CD4-positive, alpha-beta T cell treated with Interleukin-21 for 1 hour (primary cell): ENCODE data around the gene BRD3OS.
A peak's percentile ranks its signal among the peaks of the same experiment; 100 is the strongest.

Experiments
- DNase-seq: peaks from one replicate; pipeline ENCODE4 v3.0.0-alpha.2; 2020

Gene BRD3OS

DNA sequence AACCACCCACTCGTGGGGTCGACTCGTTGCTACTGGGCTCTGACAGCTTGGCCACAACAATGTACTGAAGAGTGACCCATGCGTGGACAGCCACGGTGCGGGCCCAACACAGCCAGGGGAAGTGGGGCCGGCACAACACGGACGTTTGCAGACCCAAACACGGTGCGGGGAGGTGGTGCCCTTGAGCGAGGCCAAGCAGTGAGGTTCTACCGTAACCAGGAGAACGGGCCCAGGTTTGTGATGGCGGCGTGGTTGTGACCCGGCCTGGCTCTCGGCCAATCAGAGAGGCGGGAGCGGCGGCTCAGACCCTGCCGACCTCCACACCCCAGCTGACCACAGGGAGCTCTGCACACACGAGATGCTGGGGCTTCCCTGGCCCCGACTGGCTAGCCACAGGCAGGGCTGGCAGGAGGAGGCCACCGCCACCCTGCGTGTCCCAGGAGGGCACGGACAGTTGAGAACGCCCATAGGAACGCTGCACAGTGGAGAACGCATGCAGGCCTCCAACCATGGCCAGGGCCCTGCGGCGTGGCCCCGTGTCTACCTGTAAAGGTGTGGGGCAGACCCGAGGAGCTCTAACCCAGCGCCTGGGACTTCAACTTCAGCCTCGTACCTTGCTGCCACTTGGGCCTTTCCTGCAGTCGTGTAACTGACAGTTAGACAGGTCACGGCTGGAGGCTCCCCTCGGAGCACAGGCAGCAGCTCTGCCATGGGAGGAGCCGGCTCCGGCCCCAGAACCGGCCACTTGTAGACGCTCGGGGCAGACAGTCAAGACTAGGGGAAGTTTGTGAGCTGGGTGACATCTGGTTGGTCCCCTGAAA, 28.9 kb downstream of the BRD3OS start:
- no peak for DNase-seq

DNA sequence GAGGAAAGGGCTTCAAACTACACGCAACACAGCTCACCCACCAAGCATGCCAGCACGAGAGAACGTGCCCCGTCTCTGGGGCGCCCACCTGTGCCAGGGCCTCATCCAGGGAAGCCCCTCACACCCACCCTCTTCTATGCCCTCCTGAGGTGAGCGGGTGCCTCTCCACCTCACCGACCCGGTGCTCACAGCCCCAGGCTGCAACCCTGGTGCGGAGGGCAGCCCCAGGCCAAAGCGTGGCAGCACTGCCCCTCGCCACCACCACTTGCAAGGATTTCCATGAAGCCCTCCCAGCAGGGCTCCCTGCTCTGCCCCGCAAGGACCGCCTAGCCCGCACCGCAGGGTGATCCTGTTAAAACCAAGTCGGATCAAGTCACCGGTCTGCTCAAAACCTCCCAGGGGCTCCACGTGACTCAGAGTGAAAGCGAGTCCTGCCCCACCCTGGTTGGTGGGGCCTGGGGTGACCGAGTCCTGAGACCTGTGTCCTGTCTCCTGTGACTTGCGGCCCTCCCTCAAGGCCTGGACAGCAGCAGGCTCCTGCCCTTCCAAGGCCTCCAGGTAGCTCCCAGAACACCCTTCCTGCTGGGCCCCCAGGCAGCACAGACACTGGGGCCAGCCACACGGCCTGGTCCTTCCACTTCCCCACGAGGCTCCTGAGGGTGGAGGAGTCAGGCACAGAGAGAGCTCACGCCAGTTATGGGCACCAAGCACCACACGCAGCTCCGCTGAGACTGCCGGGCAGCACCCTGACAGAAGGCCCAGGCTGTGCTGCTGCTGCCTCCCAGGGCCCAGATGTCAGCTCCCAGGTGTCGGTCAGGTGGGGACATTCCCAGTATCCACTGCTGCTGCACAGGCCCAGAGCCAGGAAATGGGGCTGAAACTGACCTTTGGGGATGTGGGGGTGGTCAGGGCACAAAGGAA, 29.9 kb downstream of the BRD3OS start:
- DNase-seq, result no peak

DNA sequence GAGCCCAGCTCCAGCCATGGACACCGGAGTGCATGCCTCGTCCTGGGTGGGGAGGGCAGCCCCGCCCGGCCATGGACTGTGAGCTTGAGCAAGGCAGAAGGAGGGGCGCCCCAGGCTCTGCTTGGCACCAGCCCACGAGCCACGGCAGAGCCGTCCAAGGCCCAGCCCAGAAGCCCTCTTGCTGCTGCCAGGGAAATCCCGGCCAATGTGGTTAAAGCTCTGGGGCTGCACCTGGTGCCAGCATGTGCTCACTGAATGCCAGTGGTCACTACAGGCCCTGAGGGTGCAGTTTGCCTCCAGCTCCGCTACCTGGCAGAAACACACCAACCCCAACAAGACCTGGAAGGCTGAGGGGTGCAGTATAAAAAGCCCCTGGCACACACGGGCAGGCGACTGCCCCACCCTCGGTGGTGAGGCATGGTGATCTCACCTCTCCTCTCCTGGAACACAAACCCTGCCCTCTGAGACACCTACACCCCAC, 30.7 kb downstream of the BRD3OS start:
- no peak for DNase-seq

DNA sequence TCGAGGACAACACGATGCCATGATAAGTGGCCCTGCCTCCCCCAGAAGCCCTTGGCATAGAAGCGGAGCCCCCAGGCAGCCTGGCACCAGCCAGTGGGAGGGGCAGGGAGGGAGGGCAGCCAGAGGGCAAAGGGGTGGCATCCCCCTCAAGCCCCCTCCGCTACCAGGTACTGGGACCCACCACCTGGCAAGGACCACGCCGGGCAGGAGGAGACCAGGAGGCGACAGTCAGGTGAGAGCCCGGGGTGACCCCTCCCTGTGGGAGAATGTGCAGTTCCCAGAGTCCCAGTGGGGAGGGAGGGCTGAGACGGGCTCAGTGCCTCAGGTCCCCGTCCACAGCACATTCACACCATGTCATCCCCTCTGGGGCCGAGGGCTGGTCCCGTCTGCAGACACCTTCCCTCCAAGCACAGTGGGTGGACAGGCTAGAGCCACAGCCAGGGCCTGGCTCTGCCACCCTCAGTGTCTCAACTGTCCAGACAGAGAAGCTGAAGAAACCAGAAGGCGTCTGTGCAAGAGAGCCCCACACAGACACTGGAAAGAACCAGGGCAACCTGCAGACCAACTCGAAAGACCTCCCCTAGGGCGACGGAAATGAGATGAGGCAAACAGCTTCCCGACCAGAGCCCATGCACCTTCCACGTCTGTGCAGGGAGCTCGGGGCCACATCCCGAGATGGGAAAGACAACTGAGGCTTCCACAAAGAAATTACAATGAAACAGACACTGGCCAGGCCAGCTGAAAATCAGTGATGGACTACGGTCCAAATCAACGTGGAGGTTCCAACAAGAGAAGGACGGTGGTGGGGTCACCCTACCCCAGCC, 31.4 kb downstream of the BRD3OS start:
- no peak for DNase-seq

DNA sequence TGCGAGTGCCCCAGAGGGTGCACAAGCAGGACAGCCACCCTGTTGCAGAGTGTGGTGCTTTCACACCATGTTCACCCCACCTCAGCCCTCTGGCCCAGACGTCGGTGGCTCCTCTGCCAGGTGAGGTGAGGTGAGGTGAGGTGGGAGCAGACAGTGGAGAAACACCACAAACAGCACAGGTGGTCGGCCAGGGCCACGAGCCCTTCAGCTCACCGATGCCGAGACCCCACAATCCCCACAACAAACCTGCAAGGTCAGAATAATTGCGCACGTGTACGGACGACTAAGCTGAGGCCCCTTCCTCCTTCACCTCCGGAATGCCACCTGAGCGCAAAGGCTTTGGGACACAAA, 32.0 kb downstream of the BRD3OS start:
- no peak for DNase-seq

DNA sequence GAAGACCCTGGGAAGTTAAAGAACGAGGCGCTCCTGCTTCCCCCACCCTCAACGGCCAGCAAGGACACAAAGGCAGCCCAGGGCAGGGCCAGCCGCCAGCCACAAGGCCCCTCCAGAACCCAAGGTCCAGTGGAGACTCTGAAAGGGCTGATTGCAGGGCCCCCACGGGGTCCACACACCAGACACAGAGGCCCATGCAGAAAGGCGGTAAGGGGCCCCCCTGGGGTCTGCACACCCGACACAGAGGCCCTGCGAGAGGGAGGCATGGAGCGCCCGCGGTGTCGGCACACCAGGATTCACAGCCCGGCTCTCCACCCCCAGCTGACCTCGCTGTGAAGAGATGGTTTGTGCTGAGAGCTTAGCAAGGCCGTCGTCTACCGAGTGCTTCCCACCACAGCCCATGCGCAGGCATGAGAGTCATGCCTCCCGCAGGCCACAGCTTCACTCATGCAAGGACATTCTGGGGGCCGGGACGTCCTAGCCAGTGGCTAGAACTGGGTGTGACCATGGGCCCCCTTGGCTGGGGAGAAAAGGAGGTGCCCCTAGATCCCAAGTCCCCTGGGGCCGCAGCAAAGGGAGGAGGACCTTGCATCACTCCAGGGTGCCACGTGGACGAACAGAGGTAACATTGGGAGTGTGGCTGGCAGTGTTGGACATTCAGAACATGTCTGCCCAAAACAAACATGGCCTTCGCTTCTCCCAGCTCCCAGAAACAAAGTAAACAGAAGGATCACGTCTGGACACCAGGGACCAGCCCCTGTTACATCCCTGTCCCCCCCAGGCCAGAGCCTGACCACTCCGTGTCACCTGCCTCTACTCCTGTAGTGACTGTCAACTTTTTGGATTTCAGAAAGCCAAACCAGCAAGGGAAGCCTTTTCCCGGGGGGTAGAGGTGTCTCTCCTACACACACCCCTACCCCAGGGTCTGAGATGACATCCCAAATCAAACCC, 32.7 kb downstream of the BRD3OS start:
- no peak for DNase-seq

DNA sequence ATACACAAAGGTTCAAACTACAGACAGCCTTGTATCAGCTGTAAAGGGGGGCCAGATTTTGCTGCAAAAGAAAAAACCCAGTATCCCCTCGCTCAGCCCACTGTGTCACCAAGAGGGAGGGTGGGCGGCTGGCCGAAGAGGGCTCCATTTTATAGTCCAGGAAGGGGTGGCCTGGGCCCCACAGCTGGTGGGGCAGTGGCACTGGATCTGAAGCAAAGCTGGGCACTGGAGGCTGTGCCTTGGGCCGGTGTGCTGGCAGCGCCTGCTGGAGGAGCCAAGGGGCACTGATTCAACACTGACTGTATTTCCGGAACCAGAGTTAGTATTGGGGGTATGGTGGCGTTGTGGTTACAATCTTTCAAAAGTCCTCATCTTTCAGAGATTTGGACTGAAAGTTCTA, 33.4 kb downstream of the BRD3OS start:
- DNase-seq, result no peak

DNA sequence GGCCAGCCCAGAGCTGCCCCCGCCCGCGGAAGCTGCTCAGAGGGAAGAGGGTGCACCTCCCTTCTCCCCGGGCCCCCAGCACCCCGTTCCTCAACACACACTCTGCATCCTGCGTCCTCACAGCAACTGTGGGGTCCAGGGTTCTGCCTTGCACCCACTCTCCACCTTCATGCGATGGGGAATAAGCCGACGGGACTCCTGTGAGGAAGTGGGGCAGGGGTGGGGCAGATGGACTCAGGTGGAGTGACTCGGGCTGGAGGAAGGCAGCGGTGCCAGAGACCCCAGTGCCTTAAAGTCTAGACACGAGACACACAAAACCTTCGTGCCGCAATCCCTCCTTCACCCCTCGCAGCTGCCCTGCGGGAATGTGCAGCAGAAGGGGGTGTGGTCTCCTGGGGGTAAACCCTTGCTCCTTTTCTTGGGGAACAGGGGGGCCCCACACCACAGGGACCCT, 33.9 kb downstream of the BRD3OS start:
- no peak for DNase-seq

DNA sequence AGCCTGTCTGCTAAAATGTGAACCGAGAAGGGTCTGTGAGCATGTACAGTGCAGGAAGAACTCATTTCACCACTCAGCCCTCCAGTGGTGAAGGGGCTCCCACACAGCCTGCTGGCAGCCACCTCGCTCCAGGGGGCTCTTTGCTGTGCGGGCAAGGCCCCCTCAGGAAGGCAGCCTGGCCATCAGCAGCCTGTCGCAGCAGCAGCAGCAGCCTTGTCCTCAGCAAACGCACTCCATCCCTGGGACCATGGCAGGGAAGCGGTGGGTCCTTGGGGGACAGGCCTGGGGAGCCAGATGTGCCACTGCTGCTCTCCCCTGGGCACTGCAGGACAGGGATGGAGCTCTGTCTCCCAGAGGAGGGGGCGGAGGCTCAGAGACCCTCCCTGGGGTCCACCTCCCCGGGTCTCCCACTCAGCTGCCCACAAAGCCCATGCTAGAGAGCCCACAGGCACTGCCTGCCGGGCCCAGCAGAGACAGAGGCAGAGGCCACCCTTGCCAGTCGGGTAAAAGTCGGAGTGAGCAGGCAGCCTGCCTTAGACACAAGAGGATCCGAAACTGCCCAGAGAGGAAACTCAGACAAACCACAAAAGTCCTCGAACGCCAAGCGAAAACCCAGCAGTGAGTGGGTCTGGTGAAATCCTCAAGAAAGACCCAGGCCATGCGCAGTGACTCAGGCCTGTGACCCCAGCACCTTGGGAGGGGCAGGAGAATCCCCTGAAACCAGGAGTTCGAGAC, 34.5 kb downstream of the BRD3OS start:
- DNase-seq, result peak; percentile 15

DNA sequence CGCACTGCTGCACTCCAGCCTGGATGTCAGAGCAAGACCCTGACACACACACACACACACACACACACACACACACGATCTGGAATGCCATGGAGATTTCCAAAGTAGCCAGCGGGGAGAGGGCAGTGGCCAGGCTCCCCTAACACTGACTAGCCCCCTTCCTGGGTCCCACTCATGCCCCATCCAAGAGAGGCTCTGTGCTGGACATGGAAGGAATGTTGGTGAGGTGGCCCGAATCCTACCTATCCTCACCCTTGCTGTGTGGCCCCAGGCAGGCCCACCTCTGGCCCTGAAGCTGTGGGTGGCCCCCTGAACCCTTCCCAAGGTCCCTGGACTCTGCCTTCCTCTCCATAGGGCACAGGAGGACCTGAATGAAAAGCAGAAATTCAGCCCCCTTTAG, 35.3 kb downstream of the BRD3OS start:
- no peak for DNase-seq

DNA sequence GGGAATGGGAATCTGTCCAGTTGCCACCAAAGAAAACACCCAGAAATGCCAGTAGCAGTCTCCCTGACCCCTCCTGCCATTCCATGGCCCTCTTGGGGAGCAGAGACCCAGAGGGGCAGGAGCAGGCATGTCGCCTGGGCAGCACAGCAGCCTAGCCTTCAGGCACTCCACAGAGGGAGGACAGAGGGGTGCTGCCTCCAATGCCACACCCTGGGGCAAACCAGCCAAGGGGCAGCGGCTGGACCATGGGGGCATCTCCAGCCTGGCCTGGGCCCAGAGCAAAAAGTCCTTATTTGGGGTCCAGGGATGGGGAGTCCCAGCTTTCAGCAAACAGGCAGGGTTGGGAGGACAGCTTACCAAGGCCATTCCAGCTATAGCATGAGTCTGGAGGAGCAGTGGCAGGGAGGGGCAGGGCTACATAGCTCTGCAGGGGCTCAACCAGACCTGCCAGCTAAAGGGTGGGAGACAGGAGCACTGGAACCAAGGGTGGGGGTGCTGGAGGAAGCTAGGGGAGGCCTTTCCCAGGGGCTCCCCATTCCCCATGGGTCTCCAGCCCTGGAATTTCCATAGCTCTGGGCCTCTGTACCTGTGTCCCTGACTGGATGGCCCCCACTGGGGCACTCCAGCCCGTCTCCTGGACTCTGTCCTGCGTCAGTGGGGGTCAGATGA, 35.9 kb downstream of the BRD3OS start:
- DNase-seq, result no peak

DNA sequence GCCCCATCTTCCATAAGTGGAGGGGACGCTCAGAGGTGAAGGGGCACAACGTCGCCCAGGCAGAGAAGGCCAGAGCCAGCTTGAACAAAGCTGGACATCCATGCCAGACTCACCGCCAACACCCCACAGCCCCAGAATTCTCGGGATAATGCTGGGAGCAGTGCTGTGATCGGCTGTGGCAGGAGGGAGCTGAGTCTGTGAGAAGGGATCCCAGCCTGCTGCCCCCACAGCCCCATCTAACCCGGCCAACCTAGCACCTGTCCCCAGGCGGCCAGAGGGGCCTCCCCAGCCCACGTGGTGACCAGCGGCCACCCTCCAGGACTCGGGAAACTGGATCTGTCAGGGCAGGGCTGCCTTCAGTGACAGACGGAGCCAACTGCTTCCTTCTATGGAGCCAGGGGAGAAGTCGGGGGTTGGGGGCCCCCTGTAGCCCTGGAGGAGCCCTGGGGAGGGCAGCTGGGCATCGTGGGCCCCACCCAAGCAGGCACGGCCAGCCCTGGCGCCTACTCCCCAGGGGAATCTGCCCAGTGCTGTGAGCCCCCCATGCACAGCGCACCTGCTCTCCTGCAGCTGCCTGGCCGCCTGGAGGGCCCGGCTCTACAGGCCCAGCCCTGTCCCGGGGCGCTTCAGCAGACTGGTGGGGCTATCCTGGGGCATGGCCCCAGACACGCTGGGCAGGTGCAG, 36.5 kb downstream of the BRD3OS start:
- no peak for DNase-seq

DNA sequence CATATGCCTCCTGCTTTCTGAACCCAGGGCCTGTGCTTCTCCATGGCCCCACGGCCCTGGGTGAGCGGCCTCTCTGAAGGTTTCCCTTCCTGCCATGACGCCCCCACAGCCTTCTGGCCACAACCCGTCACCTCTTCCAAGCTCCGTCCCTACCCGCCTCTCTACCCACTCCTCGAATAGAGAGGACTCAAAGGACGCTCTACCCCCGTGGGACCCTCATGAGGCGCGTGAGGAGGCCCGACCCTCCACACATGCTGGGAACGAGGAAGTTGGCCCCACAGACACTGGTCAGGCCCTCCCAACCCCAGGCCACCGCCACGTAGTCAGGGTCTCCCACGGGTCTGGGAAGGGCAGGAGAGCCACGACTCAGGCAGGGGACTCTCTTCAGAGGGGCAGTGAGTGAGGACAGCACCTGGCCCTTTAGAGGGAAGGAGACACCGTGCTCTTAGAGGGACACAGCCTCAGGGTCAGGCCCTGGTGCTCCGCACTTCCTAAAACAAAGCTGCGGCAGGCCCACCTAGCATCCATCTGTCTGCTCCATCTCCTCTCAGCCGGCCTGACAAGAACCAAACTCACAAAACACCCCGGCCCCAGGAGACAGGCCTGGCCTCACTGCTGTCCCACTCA, 37.3 kb downstream of the BRD3OS start:
- no peak for DNase-seq

DNA sequence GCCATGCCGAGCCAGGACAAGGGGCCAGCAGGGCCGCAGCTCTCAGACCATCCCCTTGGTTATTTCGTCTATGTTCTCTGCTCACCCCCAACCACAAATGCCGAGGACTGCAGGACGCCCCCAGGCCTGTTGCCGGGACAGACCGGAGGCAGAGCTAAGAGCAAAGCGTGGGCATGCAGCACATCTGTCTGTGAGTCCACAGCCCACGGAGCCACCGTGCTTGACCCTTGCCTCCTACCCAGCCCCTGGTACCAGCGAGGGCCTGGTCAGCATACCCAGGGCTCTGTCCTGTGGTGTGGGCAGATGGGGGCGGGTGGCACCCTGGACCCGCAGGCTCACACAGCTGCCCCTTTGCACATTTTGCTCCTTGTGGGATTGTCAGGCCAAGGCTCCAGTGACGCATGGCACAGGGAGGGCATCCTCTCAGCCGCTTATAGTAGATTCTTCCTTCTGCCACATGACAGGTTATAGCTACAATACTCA, 37.8 kb downstream of the BRD3OS start:
- no peak for DNase-seq

DNA sequence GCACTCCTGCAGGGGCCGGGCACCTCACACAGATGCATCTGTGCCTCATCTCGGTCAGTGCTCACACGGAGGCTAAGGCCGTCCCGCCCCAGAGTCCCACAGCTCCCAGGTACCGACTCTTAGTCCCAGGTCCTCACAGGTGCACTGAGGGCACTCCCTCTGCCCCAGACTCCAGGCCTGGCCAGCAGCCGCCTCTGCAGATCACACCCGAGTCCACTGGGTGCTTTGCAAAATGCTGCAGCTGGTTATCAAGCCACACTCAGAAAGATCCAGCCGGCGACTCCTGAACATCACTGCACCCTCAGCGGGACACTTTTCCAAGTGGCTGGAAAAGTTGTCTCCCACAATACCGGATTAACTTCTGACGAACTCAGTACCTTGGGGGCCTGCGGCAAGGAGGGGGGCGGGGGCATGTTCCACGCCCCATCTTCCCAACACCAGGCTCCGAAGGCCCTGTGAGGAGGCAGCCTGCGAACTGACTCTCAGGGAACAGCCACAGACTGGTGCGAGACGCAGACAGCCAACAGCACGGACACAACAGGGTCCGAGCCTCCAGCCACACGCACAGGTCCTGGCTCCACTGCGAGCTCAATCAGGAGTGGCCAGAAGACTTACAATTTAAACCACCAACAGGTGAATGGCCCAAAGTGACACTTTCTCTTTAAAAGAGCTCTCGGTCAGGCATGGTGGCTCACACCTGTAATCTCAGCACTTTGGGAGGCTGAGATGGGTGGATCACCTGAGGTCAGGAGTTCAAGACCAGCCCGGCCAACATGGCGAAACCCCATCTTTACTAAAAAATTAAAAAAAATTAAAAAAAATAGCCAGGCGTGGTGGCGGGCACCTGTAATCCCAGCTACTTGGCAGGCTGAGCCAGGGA, 38.5 kb downstream of the BRD3OS start:
- DNase-seq, result no peak

DNA sequence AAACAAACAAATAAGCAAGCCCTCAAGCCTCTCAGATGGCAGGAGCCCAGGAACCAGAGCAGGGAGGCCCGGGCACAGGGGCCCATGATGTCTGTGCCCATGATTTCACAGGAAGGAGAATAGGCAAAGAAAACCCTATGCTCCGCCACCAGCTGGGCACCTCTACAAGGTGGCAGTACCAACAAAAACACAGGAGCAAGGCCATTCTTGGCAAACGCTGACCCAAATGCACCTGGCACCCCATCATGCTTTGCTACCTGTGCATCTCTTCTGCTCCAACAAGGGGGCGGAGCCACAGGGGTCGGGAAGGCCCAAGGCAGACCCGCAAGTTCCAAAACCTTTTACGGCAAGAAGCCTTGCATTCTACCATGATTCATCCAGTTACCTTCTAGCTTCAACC, 39.4 kb downstream of the BRD3OS start:
- DNase-seq, result no peak

DNA sequence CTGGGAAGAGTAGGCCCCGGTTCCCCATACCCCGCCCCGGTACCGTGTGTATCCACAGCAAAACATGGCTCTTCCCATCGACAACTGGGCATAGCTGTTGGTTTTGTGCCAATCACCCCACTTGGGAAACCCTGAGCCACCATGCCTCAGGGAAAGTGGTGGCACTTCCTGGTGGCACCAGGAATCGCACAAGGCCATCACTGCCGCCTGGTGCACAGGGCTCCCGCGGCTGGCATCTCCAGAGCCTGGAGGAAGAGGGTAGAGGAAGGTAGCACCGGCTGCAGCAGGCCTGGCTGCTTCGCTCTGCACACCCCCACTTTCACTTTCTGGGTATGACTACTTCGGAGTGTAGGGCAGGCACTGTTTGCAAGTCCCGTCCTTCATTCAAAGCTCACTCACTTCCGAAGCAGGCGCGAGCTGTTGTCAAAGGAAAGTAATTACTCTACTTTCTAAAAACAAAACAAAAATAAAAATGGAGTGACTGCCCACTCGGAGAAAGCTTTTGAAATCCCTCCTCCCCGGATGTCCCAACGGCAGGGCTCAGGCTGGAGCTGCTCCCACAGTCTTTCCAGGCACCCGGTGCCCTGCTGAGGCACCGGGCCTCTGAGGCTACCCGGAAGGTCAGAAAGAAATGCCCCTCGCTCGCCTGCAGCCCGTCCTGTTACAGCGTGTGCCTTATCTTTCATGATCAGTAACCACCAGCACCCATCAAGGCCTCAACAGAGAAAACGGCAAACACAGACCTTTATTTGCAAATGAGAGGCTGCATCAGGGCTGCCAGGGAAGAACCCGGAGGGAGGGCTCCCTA, 40.5 kb downstream of the BRD3OS start:
- peak; percentile 67 for DNase-seq
